IMR-90 (cell line): Measurements from ENCODE around the gene EPN3. TPM values are rescaled to one million over a fixed set of nuclear protein-coding genes. Genes with fewer than 3 reads are reported as not detected.

ENCODE experiments used
- ATAC-seq: fragments of 200-7000 bp; cut with Tn5 transposase; 2 replicates; pipeline ENCODE4 v1.9.1; 2020; ENCODE audit warnings: low read depth, mild to moderate bottlenecking, moderate library complexity
- BruUV-seq: library from RNA; stranded (reverse); fragments of 400-500 nt; replicated peaks from 2 replicates; lab custom pipeline; 2021; lab: Mats Ljungman, UMichigan
- CTCF ChIA-PET: fragments of 300-600 bp; formaldehyde crosslinking; extraction: SDS; loops from one replicate; lab custom pipeline; 2021; ENCODE audit warnings: antibody characterized with exemption; lab: Yijun Ruan, JAX
- POLR2A ChIA-PET: fragments of 300-600 bp; sonication (Branson Sonifier 250); formaldehyde crosslinking; loops from one replicate; lab custom pipeline; 2022; ENCODE audit warnings: antibody characterized with exemption; ENCODE audit not compliant: unreplicated experiment; lab: Charles Lee
- DNase-seq: peaks from one replicate; pipeline ENCODE4 v3.0.0; 2013
- H2AFZ ChIP-seq: replicated peaks from 2 replicates; pipeline ENCODE3; 2013; ENCODE audit warnings: low read length, mild to moderate bottlenecking; ENCODE audit not compliant: poor library complexity
- H2AK5ac ChIP-seq: 2 replicates; pipeline ENCODE4 v1.6.1; 2013; ENCODE audit warnings: low read depth, low read length, inconsistent platforms
- H2AK9ac ChIP-seq: replicated peaks from 2 replicates; pipeline ENCODE3; 2013; ENCODE audit warnings: mild to moderate bottlenecking, low read depth, low read length, moderate library complexity; ENCODE audit not compliant: poor library complexity
- H2BK120ac ChIP-seq: 2 replicates; pipeline ENCODE4 v1.6.1; 2013; ENCODE audit warnings: low read depth, low read length, inconsistent platforms
- H2BK15ac ChIP-seq: 3 replicates; pipeline ENCODE4 v1.6.1; 2013; ENCODE audit warnings: low read depth, low read length, inconsistent platforms
- H2BK20ac ChIP-seq: 2 replicates; pipeline ENCODE4 v1.6.1; 2013; ENCODE audit warnings: low read depth, mild to moderate bottlenecking, inconsistent platforms, low read length, moderate library complexity
- H2BK5ac ChIP-seq: 2 replicates; pipeline ENCODE4 v1.6.1; 2013; ENCODE audit warnings: mild to moderate bottlenecking, low read depth, low read length, inconsistent platforms; ENCODE audit not compliant: poor library complexity, severe bottlenecking
- H3K14ac ChIP-seq: replicated peaks from 2 replicates; pipeline ENCODE4 v1.6.1; 2013; ENCODE audit warnings: low read depth, low read length, inconsistent platforms
- H3K18ac ChIP-seq: 2 replicates; pipeline ENCODE4 v1.6.1; 2013; ENCODE audit warnings: low read depth, low read length, control low read depth
- H3K23ac ChIP-seq: 2 replicates; pipeline ENCODE4 v1.6.1; 2013; ENCODE audit warnings: low read depth, low read length, inconsistent platforms
- H3K27ac ChIP-seq: 2 replicates; pipeline ENCODE4 v1.5.1; 2013; ENCODE audit warnings: mild to moderate bottlenecking, control low read depth, low read length; ENCODE audit not compliant: insufficient read depth
- H3K27me3 ChIP-seq: 2 replicates; pipeline ENCODE4 v1.6.1; 2013; ENCODE audit warnings: low read length; ENCODE audit not compliant: control insufficient read depth, insufficient read depth
- H3K36me3 ChIP-seq: 2 replicates; pipeline ENCODE4 v1.6.1; 2013; ENCODE audit warnings: low read length, mixed read lengths; ENCODE audit not compliant: control insufficient read depth, insufficient read depth
- H3K4ac ChIP-seq: 2 replicates; pipeline ENCODE4 v1.6.1; 2013; ENCODE audit warnings: low read depth, low read length, inconsistent platforms
- H3K4me1 ChIP-seq: 2 replicates; pipeline ENCODE4 v1.6.1; 2013; ENCODE audit warnings: low read length, mixed read lengths; ENCODE audit not compliant: control insufficient read depth, insufficient read depth
- H3K4me2 ChIP-seq: 2 replicates; pipeline ENCODE4 v1.6.1; 2013; ENCODE audit warnings: low read depth, mild to moderate bottlenecking, control low read depth, low read length, moderate library complexity
- H3K4me3 ChIP-seq: 2 replicates; pipeline ENCODE4 v1.5.1; 2013; ENCODE audit warnings: low read depth, mild to moderate bottlenecking, control low read depth, low read length, moderate library complexity; ENCODE audit not compliant: insufficient read depth
- H3K56ac ChIP-seq: 2 replicates; pipeline ENCODE4 v1.6.1; 2013; ENCODE audit warnings: low read length, inconsistent platforms; ENCODE audit not compliant: insufficient read depth; ENCODE audit errors: extremely low read depth
- H3K79me1 ChIP-seq, 2 experiments: 2 replicates each; pipeline ENCODE4 v1.6.1; 2013; ENCODE audit warnings: low read length in 2 of 2, inconsistent platforms in 1 of 2, low read depth in 1 of 2
- H3K9ac ChIP-seq: 2 replicates; pipeline ENCODE4 v1.6.1; 2013; ENCODE audit warnings: low read depth, low read length, control low read depth
- H3K9me1 ChIP-seq: 2 replicates; pipeline ENCODE4 v1.6.1; 2013; ENCODE audit warnings: low read length, inconsistent platforms; ENCODE audit not compliant: insufficient read depth
- H3K9me3 ChIP-seq: 2 replicates; pipeline ENCODE4 v1.6.1; 2013; ENCODE audit warnings: low read length; ENCODE audit not compliant: control insufficient read depth, insufficient read depth
- H4K20me1 ChIP-seq: 2 replicates; pipeline ENCODE4 v1.6.1; 2013; ENCODE audit warnings: low read length, inconsistent platforms; ENCODE audit not compliant: insufficient read depth
- H4K5ac ChIP-seq: 2 replicates; pipeline ENCODE4 v1.6.1; 2013; ENCODE audit warnings: mild to moderate bottlenecking, low read depth, low read length, control low read depth
- H4K8ac ChIP-seq, 2 experiments: 2 replicates each; pipeline ENCODE4 v1.6.1; 2013; ENCODE audit warnings: low read depth in 2 of 2, low read length in 2 of 2, control low read depth in 1 of 2, inconsistent platforms in 1 of 2
- H4K91ac ChIP-seq: 2 replicates; pipeline ENCODE4 v1.6.1; 2013; ENCODE audit warnings: low read depth, low read length, inconsistent platforms; ENCODE audit not compliant: insufficient read depth
- BHLHE40 ChIP-seq: fragments of 150-350 bp; IDR thresholded peaks from 2 replicates; pipeline ENCODE4 v1.6.1; 2016; ENCODE audit warnings: mild to moderate bottlenecking, low read depth, low read length
- CEBPB ChIP-seq: IDR thresholded peaks from 2 replicates; pipeline ENCODE4 v1.6.1; 2012; ENCODE audit warnings: low read depth, low read length, improper control_type of control experiment
- CHD1 ChIP-seq: IDR thresholded peaks from 2 replicates; pipeline ENCODE4 v1.6.1; 2012; ENCODE audit warnings: low read depth, low read length, improper control_type of control experiment
- CTCF ChIP-seq: conservative IDR thresholded peaks from 2 replicates; pipeline ENCODE4 v1.5.1; 2012; ENCODE audit warnings: mild to moderate bottlenecking, low read depth, low read length, improper control_type of control experiment
- ELK1 ChIP-seq: fragments of 150-350 bp; IDR thresholded peaks from 2 replicates; pipeline ENCODE4 v1.6.1; 2016; ENCODE audit warnings: low read depth, mild to moderate bottlenecking, low read length, moderate library complexity, borderline replicate concordance
- FOS ChIP-seq: fragments of 150-350 bp; IDR thresholded peaks from 2 replicates; pipeline ENCODE4 v1.6.1; 2016; ENCODE audit warnings: low read depth, low read length
- MAFK ChIP-seq: IDR thresholded peaks from 2 replicates; pipeline ENCODE4 v1.6.1; 2012; ENCODE audit warnings: low read depth, low read length, improper control_type of control experiment
- MXI1 ChIP-seq: IDR thresholded peaks from 2 replicates; pipeline ENCODE4 v1.6.1; 2012; ENCODE audit warnings: low read depth, mild to moderate bottlenecking, low read length, moderate library complexity, borderline replicate concordance
- NFE2L2 ChIP-seq: fragments of 150-350 bp; IDR thresholded peaks from 2 replicates; pipeline ENCODE4 v1.6.1; 2016; ENCODE audit warnings: low read depth, mild to moderate bottlenecking, low read length
- RAD21 ChIP-seq: IDR thresholded peaks from 2 replicates; pipeline ENCODE4 v1.6.1; 2012; ENCODE audit warnings: low read length, improper control_type of control experiment
- RCOR1 ChIP-seq: IDR thresholded peaks from 2 replicates; pipeline ENCODE4 v1.6.1; 2012; ENCODE audit warnings: mild to moderate bottlenecking, low read length, improper control_type of control experiment; ENCODE audit not compliant: insufficient replicate concordance
- RFX5 ChIP-seq: IDR thresholded peaks from 2 replicates; pipeline ENCODE4 v1.8.0; 2012; ENCODE audit warnings: low read depth, mild to moderate bottlenecking, low read length, moderate library complexity
- SMC3 ChIP-seq: fragments of 150-350 bp; IDR thresholded peaks from 2 replicates; pipeline ENCODE4 v1.6.1; 2016; ENCODE audit warnings: low read depth, mild to moderate bottlenecking, antibody characterized with exemption, low read length, moderate library complexity
- USF2 ChIP-seq: fragments of 150-350 bp; IDR thresholded peaks from 2 replicates; pipeline ENCODE4 v1.6.1; 2017; ENCODE audit warnings: mild to moderate bottlenecking, antibody characterized with exemption, low read length, low read depth
- WGBS, 2 experiments: methylation state at CpG; one replicate each; pipeline versions ENCODE4 v1.1.5 to v1.1.7; 2013; ENCODE audit warnings: missing lambda C conversion rate in 2 of 2; ENCODE audit not compliant: insufficient read length in 1 of 2; ENCODE audit errors: extremely low coverage in 2 of 2; 5-methylcytosine and 5-hydroxymethylcytosine counted together
- dilution Hi-C: fragments of 300-500 bp; cut with HindIII; formaldehyde crosslinking; loops from one replicate; pipeline ENCODE4 v1.14.3; 2018; ENCODE audit warnings: low sequenced_read_pairs; ENCODE audit not compliant: unreplicated experiment
- in situ Hi-C: fragments of 300-500 bp; cut with MboI; formaldehyde crosslinking; loops from 3 replicates; pipeline ENCODE4 v1.14.3; 2019; ENCODE audit warnings: low sequenced_read_pairs, inconsistent platforms, mixed read lengths
- intact Hi-C: fragments of 100-400 bp; cut with micrococcal nuclease; formaldehyde crosslinking; loops from 2 replicates; pipeline ENCODE4 v1.10.0; 2022
- polyA plus RNA-seq, 3 experiments: library from polyadenylated mRNA; depleted of rRNA; stranded (reverse); fragments of >200 nt; gene quantifications; 2 replicates each; pipeline ENCODE4 v1.2.3, GENCODE V29; 2012; ENCODE audit warnings: low replicate concordance in 1 of 3
- total RNA-seq: library from RNA; depleted of rRNA; stranded (reverse); fragments of >200 nt; gene quantifications from 2 replicates; pipeline ENCODE4 v1.2.3, GENCODE V29; 2012

Gene EPN3
- total and polyA plus RNA-seq, 2 of the 4 experiments (the other 2 are of a cell fraction) = 0.09 TPM; not detected in 1

- H2BK15ac ChIP-seq = no peak overlapping the region
- no peak overlapping the region for H3K4me3 ChIP-seq
- H3K27ac ChIP-seq = no peak overlapping the region
- ChIA-PET CTCF (no interaction called here), POLR2A (no interaction called here)
- H3K4me2 ChIP-seq = no peak overlapping the region
- DNase-seq (no peak), ATAC-seq (no peak)
- H2AFZ ChIP-seq = no peak overlapping the region
- no peaks in the 10 kb centered on the region for H3K9me1 ChIP-seq
- H3K79me1 ChIP-seq = no peaks in the 10 kb centered on the region
- dilution Hi-C loops (no loop called here), in situ Hi-C loops (no loop called here), intact Hi-C loops (no loop called here)
- no TSS peak for BruUV-seq
- H3K27me3 ChIP-seq = peaks cover 63% of the 10 kb centered on the region
- WGBS, 2 experiments = 33% methylated on average over 1 of the region's 7 CpGs; no CpG with 5 or more reads in 1 of the 2 experiments
- H3K36me3 ChIP-seq = no peaks in the 10 kb centered on the region
- no peak for TF ChIP-seq USF2
- TF ChIP-seq RCOR1 = no peak
- no peak for TF ChIP-seq MAFK
- TF ChIP-seq MXI1 = no peak
- no peak for TF ChIP-seq NFE2L2
- no peak for TF ChIP-seq RFX5
- no peak for TF ChIP-seq FOS
- no peak for TF ChIP-seq CEBPB
- no peak for TF ChIP-seq BHLHE40
- no peak for TF ChIP-seq SMC3
- TF ChIP-seq RAD21 = no peak
- TF ChIP-seq CTCF = no peak
- TF ChIP-seq ELK1 = no peak
- no peak for TF ChIP-seq CHD1
- H2AK5ac ChIP-seq = no peak overlapping the region
- no peaks in the 10 kb centered on the region for H3K9me3 ChIP-seq
- H2BK20ac ChIP-seq = no peak overlapping the region
- no peak overlapping the region for H3K18ac ChIP-seq
- no peak overlapping the region for H4K8ac ChIP-seq
- no peaks in the 10 kb centered on the region for H4K20me1 ChIP-seq
- H2AK9ac ChIP-seq = no peak overlapping the region
- no peak overlapping the region for H3K9ac ChIP-seq
- H3K56ac ChIP-seq = no peak overlapping the region
- no peak overlapping the region for H2BK5ac ChIP-seq
- no peaks in the 10 kb centered on the region for H3K4me1 ChIP-seq
- H4K91ac ChIP-seq = no peak overlapping the region
- no peak overlapping the region for H3K14ac ChIP-seq
- no peak overlapping the region for H4K5ac ChIP-seq
- H3K23ac ChIP-seq = no peak overlapping the region
- no peak overlapping the region for H2BK120ac ChIP-seq
- no peak overlapping the region for H3K4ac ChIP-seq
Observed at GRCh38 chr17:50579399-50579798, 46.9 kb downstream of the EPN3 start.
